SW 1271 (cell line): ENCODE results near the gene ATP2A3.
"Not testable (repeated sequence)": the region's sequence is repeated elsewhere in the genome, so short reads cannot be mapped to it uniquely, and the experiment has no call there.

Experiments used
- DNase-seq, 2 experiments: peaks; one replicate each; lab custom pipeline; 2025; lab: John Stamatoyannopoulos, UW

Gene ATP2A3

DNA sequence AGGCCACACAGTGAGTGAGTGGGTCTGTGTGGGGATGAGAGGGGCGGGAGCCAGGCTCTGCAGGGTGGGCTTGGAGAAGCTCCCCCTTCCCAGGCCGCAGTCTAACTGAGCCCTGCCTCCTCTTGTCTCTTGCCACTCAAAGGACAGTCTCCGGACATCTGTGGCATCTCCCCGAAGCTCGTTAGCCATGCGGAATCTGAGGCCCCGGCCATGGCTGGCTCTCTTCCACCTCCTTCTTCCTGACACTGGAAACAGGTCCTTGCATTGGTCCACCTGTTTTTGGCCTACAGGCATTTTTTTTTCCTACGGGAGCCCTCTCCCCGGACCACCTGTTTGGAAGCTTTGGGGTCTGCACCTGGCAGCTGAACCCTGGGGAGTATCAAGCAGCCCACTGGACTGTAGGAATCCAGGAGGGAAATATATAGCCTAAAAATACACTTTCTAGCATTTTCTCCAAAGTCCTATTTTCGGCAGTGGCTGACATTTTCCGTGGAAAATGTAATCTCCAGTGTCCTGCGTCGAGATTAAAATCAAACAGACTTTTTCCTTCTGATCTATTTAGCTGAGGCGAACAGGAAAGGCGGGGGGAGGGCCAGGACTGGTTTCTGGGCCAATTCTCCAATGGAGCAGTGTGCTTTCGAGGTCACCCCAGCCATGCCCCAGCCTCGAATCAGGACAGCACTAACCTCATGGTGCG lies 9.1 kb downstream of the ATP2A3 start:
- DNase-seq: no peak

GRCh38 chr17:3954086-3954485 lies 10.2 kb downstream of the ATP2A3 start:
- DNase-seq: no peak

GRCh38 chr17:3953542-3953941 lies 10.7 kb downstream of the ATP2A3 start:
- DNase-seq: no peak

DNA sequence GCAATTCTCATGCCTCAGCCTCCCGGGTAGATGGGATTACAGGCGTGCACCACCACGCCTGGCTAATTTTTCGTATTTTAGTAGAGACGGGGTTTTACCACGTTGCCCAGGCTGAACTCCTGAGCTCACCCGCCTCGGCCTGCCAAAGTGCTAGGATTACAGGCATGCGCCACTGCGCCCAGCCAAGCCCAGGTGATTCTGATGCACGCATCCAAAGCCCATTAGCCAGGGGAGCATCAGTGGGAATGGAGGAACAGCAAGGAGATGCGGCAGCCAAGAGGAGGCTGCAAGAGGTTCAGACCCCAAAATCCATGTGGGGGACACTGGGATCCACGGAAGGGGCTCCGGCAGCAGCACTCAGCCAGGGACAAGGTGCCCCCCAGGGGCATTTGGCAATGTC lies 12.1 kb downstream of the ATP2A3 start:
- no peak for DNase-seq

DNA sequence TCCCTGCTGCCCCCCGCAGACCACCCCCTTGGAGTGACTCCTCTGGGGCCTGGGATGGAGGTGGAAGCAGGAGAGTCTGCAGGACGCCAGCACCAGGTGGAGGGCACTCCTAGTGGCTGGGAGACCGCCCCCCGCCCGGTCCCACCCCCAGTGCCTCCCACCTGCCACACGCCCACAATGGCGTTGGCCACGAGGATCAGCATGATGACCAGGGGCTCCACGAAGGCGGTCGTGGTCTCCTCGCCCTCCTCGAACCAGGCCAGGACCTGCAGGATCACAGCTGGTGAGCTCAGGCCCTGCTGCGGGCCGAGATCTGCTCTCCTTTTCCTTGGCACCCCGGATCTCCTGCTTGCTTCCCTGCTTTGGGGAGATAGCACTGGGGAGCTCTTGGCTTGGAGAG lies 12.8 kb downstream of the ATP2A3 start:
- DNase-seq: no peak

- no peak for DNase-seq
These were observed 13.2 kb downstream of the ATP2A3 start for GRCh38 chr17:3951003-3951402.

GRCh38 chr17:3950584-3950983 lies 13.7 kb downstream of the ATP2A3 start:
- DNase-seq: no peak

GRCh38 chr17:3949418-3949817 lies 14.8 kb downstream of the ATP2A3 start:
- no peak for DNase-seq

DNA sequence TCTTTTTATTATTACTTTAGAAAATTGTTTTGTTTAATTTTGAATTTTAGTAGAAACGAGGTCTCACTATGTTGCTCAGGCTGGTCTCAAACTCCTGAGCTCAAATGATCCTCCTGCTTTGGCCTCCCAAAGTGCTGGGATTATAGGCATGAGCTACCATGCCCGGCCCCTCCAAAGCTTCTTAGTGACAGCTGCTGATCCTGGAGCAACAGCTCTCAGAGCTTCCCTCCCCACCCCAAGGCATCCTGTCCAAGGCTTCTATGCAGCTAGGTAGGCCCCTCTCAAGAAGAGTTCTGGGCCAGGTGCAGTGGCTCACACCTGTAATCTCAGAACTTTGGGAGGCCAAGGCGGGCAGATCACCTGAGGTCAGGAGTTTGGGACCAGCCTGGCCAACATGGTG lies 15.7 kb downstream of the ATP2A3 start:
- DNase-seq: not testable (repeated sequence)

GRCh38 chr17:3947318-3947810 lies 16.9 kb downstream of the ATP2A3 start:
- no peak for DNase-seq

DNA sequence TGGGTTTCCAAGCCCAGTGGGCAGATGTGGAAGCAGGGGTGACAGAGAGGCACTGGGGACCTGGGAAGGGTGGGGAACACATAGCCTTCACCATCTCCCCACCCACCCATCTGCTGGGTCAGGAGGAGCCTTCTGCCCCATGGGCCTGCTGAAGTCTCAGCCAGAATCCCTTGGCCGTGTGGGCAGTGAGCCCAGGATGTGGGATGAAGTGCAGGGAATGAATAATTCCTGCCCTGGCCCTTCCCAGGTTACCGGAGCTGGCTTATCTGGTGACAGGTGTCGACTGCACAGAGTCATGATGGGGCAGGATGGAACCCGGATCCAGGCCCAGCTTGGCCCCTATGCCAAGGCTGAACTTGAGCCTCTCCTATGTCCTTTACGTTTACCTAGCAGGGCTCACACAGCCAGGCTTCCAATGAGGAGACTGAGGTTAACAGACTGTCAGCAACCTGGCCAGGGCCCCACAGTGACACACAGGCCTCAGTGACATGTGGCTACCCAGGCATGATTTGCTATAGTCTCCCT lies 17.5 kb downstream of the ATP2A3 start:
- no peak for DNase-seq

- DNase-seq: no peak
These were observed 19.5 kb downstream of the ATP2A3 start for GRCh38 chr17:3944485-3945388.

- no peak for DNase-seq
These were observed 20.9 kb downstream of the ATP2A3 start for GRCh38 chr17:3943240-3943891.

DNA sequence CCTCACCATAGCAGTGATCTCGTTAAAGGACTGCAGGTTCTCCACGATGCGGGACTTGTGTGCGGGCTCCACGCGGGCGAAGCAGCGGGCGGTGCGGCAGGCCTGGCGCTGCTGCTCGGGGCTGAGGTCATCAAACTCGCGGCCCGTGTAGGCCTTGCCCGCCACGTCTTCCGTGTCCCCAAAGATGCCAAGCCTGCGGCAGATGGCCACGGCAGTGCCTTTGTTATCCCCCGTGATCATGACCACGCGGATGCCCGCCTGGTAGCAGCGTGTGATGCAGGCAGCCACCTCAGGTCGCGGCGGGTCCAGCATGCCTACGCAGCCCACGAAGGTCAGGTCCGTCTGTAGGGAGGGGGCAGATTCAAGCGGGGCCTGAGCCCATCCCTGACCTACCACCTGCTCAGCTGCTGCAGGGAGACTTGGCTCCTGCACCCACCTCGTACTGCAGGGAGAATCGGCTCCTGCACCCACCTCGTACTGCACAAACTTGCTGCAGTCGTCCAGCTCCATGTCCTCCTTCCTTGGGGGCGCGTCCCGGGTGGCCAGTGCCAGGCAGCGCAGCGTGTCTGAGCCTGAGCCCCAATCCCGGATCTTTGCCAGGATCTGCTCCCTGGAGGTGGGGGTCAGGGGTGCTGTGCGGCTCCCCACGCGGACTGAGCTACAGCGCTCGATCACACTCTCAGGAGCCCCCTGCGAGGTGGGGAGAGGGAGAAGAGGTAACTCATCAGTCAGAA lies 23.1 kb downstream of the ATP2A3 start:
- no peak for DNase-seq

GRCh38 chr17:3937359-3937758 lies 26.9 kb downstream of the ATP2A3 start:
- no peak for DNase-seq

GRCh38 chr17:3935825-3936355 lies 28.3 kb downstream of the ATP2A3 start:
- DNase-seq: no peak

- DNase-seq: peak in 1 of 2 experiments; percentile 30
These were observed 29.1 kb downstream of the ATP2A3 start for GRCh38 chr17:3935140-3935542.

- DNase-seq: no peak
These were observed 34.5 kb downstream of the ATP2A3 start for GRCh38 chr17:3929764-3930163.

DNA sequence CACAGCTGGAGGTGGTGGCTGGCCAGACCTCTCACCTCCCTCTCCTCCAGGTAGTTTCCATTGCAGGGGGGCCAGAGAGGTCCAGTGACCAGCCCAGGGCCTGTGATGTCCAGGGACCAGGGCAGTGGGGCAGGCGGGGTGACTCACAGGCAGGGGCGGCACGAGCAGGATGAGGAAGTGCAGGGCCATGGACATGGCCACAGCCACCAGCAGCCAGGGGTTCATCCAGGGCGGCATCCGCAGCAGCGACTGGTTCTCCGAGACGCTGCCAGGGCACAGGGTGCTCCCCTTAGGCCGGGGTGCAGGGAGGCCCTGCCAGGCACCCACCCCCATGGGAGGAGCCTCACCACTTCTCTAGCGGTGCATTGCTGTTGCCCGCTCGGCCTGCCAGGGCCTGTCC lies 35.1 kb downstream of the ATP2A3 start:
- no peak for DNase-seq

GRCh38 chr17:3928406-3928805 lies 35.8 kb downstream of the ATP2A3 start:
- no peak for DNase-seq

DNA sequence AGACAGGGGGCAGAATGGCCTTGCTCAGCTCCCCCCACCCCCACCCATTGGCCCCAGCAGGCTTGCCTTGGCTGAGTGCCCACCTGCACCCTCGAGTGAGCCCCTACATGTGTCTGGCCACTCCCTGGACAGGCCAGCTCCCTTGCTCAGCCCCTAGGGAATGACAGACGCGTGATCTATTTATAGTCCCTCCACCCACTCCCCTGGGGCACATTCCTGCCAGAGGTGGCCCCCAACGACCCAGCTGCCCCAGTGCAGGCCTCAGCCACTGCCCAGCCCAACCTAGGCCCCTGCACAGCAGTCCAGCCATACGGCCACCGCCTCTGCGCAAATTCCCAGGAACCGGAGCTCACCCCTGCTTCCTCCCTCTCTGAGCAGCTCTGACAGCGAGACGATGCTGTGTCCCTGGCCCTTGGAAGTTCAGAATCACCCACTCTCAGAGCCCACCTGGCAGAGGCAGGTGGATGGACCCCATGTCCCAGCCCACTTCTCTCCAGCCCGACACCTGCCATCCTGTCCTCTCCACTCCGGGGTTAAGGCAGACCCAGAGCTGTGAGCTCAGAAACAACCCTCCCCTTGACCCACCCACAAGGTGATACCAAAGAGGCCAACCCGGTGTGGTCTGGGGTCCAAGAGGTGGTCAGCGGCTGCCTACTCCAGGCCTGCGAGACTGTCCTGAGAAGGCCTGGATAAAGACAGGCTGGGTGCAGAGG lies 36.5 kb downstream of the ATP2A3 start:
- no peak for DNase-seq
